H1 (cell line): Measurements from ENCODE around the gene PIK3R1. TPM values are rescaled to one million over a fixed set of nuclear protein-coding genes. Genes with fewer than 3 reads are reported as not detected.

Experiments
- CTCF ChIA-PET: fragments of 300-600 bp; sonication (Branson Sonifier 250); formaldehyde crosslinking; loops from one replicate; lab custom pipeline; 2021; ENCODE audit not compliant: partially characterized antibody; lab: Charles Lee
- POLR2A ChIA-PET: fragments of 300-600 bp; sonication (Branson Sonifier 250); formaldehyde crosslinking; loops from one replicate; lab custom pipeline; 2021; ENCODE audit warnings: inconsistent platforms; ENCODE audit not compliant: partially characterized antibody; lab: Charles Lee
- DNase-seq, 2 experiments: peaks; one replicate each; pipeline versions ENCODE4 v3.0.0 to v3.0.0-alpha.2; 2010 to 2022; ENCODE audit warnings: low spot score in 2 of 2, low read depth in 1 of 2, mixed read lengths in 1 of 2
- FAIRE-seq: peaks from 2 replicates; lab custom pipeline; 2011; peaks lifted over from hg19 to GRCh38; lab: Jason Lieb, UNC
- H2AFZ ChIP-seq: 2 replicates; pipeline ENCODE4 v1.8.1; 2012; ENCODE audit warnings: low read length, inconsistent platforms
- H2AK5ac ChIP-seq: 2 replicates; pipeline ENCODE4 v1.6.1; 2013; ENCODE audit warnings: low read depth, low read length
- H2BK120ac ChIP-seq: replicated peaks from 2 replicates; pipeline ENCODE3; 2013; ENCODE audit warnings: low read depth, low read length, inconsistent platforms
- H2BK12ac ChIP-seq: 2 replicates; pipeline ENCODE4 v1.6.1; 2013; ENCODE audit warnings: low read depth, low read length
- H2BK15ac ChIP-seq: 2 replicates; pipeline ENCODE4 v1.6.1; 2013; ENCODE audit warnings: low read length
- H2BK20ac ChIP-seq: 2 replicates; pipeline ENCODE4 v1.6.1; 2013; ENCODE audit warnings: low read length
- H2BK5ac ChIP-seq: 2 replicates; pipeline ENCODE4 v1.6.1; 2013; ENCODE audit warnings: low read depth, low read length
- H3K14ac ChIP-seq: 2 replicates; pipeline ENCODE4 v1.6.1; 2013; ENCODE audit warnings: inconsistent platforms; ENCODE audit not compliant: insufficient read length
- H3K18ac ChIP-seq: 2 replicates; pipeline ENCODE4 v1.6.1; 2013; ENCODE audit warnings: low read length; ENCODE audit errors: extremely low read depth
- H3K23ac ChIP-seq: 2 replicates; pipeline ENCODE4 v1.6.1; 2013; ENCODE audit warnings: inconsistent platforms; ENCODE audit not compliant: insufficient read length
- H3K23me2 ChIP-seq: 2 replicates; pipeline ENCODE4 v1.6.1; 2013; ENCODE audit warnings: low read depth, low read length
- H3K27ac ChIP-seq: 2 replicates; pipeline ENCODE4 v1.6.1; 2011; ENCODE audit warnings: low read depth, low read length, inconsistent platforms
- H3K27me3 ChIP-seq, 4 experiments: replicated peaks in 1 of 4; 1 replicate in 1 of 4; 2 replicates in 3 of 4; pipeline versions ENCODE4 v1.6.1 to v1.8.1; 2011 to 2013; ENCODE audit warnings: low read length in 3 of 4, mild to moderate bottlenecking in 3 of 4, inconsistent platforms in 2 of 4, mixed read lengths in 2 of 4, moderate library complexity in 1 of 4; ENCODE audit not compliant: control insufficient read depth in 3 of 4, insufficient read depth in 3 of 4; ENCODE audit errors: extremely low read depth in 1 of 4
- H3K36me3 ChIP-seq, 4 experiments: 2 replicates each; pipeline versions ENCODE4 v1.6.1 to v1.8.1; 2011 to 2013; ENCODE audit warnings: mild to moderate bottlenecking in 4 of 4, low read length in 3 of 4, moderate library complexity in 2 of 4, control low read depth in 1 of 4, inconsistent platforms in 1 of 4; ENCODE audit not compliant: insufficient read depth in 4 of 4, control insufficient read depth in 2 of 4
- H3K4ac ChIP-seq: replicated peaks from 2 replicates; pipeline ENCODE3; 2013; ENCODE audit warnings: low read length, low read depth, mixed read lengths, inconsistent platforms; ENCODE audit not compliant: insufficient read length
- H3K4me1 ChIP-seq, 4 experiments: replicated peaks in 1 of 4; 1 replicate in 1 of 4; 2 replicates in 3 of 4; pipeline versions ENCODE4 v1.6.1 to v1.8.1; 2011 to 2013; ENCODE audit warnings: low read length in 3 of 4, inconsistent platforms in 2 of 4, mixed read lengths in 1 of 4; ENCODE audit not compliant: insufficient read depth in 4 of 4, control insufficient read depth in 3 of 4
- H3K4me2 ChIP-seq, 2 experiments: 2 replicates each; pipeline versions ENCODE4 v1.6.1 to v1.8.1; 2011 to 2013; ENCODE audit warnings: low read depth in 2 of 2, low read length in 2 of 2, control low read depth in 1 of 2, inconsistent platforms in 1 of 2, mild to moderate bottlenecking in 1 of 2; ENCODE audit not compliant: insufficient read depth in 1 of 2
- H3K4me3 ChIP-seq, 4 experiments: fragments of 200-600, 300-600 bp in 1 of 4; sonication (generic), shearing (Covaris generic), sonication (Bioruptor Twin) in 1 of 4; 2 replicates each; pipeline versions ENCODE4 v1.5.1 to v1.8.1; 2011 to 2016; ENCODE audit warnings: low read length in 4 of 4, low read depth in 3 of 4, control low read depth in 2 of 4, inconsistent platforms in 2 of 4, mild to moderate bottlenecking in 2 of 4, mixed read lengths in 1 of 4, moderate library complexity in 1 of 4; ENCODE audit not compliant: insufficient read depth in 2 of 4; ENCODE audit errors: extremely low read depth in 1 of 4
- H3K56ac ChIP-seq: replicated peaks from 2 replicates; pipeline ENCODE3; 2013; ENCODE audit warnings: low read depth, mild to moderate bottlenecking, mixed read lengths, low read length, inconsistent platforms; ENCODE audit not compliant: insufficient read length
- H3K79me1 ChIP-seq: 2 replicates; pipeline ENCODE4 v1.6.1; 2013; ENCODE audit warnings: low read depth, low read length, control low read depth
- H3K79me2 ChIP-seq, 2 experiments: 2 replicates each; pipeline versions ENCODE4 v1.6.1 to v1.8.1; 2012 to 2013; ENCODE audit warnings: low read length in 2 of 2, mild to moderate bottlenecking in 2 of 2, inconsistent platforms in 1 of 2; ENCODE audit not compliant: insufficient read depth in 2 of 2, control insufficient read depth in 1 of 2
- H3K9ac ChIP-seq, 4 experiments: replicated peaks in 1 of 4; 1 replicate in 1 of 4; 2 replicates in 3 of 4; pipeline versions ENCODE4 v1.6.1 to v1.8.1; 2011 to 2013; ENCODE audit warnings: low read depth in 3 of 4, low read length in 3 of 4, control low read depth in 2 of 4, mild to moderate bottlenecking in 2 of 4, moderate library complexity in 2 of 4, inconsistent platforms in 1 of 4; ENCODE audit errors: extremely low read depth in 1 of 4
- H3K9me3 ChIP-seq, 2 experiments: 2 replicates each; pipeline versions ENCODE4 v1.6.1 to v1.8.1; 2012 to 2013; ENCODE audit warnings: mild to moderate bottlenecking in 2 of 2, moderate library complexity in 2 of 2, control low read depth in 1 of 2, inconsistent platforms in 1 of 2, low read depth in 1 of 2, low read length in 1 of 2, mixed read lengths in 1 of 2; ENCODE audit not compliant: insufficient read depth in 2 of 2
- H4K20me1 ChIP-seq, 2 experiments: replicated peaks in 1 of 2; 2 replicates each; pipeline versions ENCODE3 to v1.8.1; 2011 to 2013; ENCODE audit warnings: inconsistent platforms in 2 of 2, low read length in 2 of 2, mild to moderate bottlenecking in 1 of 2; ENCODE audit not compliant: insufficient read depth in 2 of 2, control insufficient read depth in 1 of 2
- H4K5ac ChIP-seq: 2 replicates; pipeline ENCODE4 v1.6.1; 2013; ENCODE audit warnings: low read length, low read depth, mixed read lengths, inconsistent platforms; ENCODE audit not compliant: insufficient read length
- H4K8ac ChIP-seq: 2 replicates; pipeline ENCODE4 v1.8.0; 2013; ENCODE audit warnings: mild to moderate bottlenecking, moderate library complexity, low read length, inconsistent platforms; ENCODE audit not compliant: insufficient read depth; ENCODE audit errors: extremely low read depth
- H4K91ac ChIP-seq: replicated peaks from 2 replicates; pipeline ENCODE3; 2013; ENCODE audit warnings: low read length, mixed read lengths, inconsistent platforms; ENCODE audit not compliant: insufficient read length
- CBX8 ChIP-seq: fragments of 300-800, 300-1000 bp; sonication (generic); IDR thresholded peaks from 2 replicates; pipeline ENCODE4 v1.7.1; 2016; ENCODE audit warnings: low read depth, low read length, borderline replicate concordance
- CHD2 ChIP-seq: IDR thresholded peaks from 2 replicates; pipeline ENCODE4 v1.6.1; 2012; ENCODE audit warnings: low read length, improper control_type of control experiment
- CTCF ChIP-seq, 3 experiments: IDR thresholded peaks; 1 replicate in 2 of 3; 2 replicates in 1 of 3; pipeline versions ENCODE4 v1.5.1 to v1.6.1; 2011; ENCODE audit warnings: low read length in 3 of 3, mild to moderate bottlenecking in 3 of 3, inconsistent platforms in 2 of 3, low read depth in 1 of 3, moderate library complexity in 1 of 3; ENCODE audit not compliant: insufficient read depth in 1 of 3; ENCODE audit errors: control extremely low read depth in 1 of 3
- JUND ChIP-seq: IDR thresholded peaks from 2 replicates; pipeline ENCODE4 v1.6.1; 2011; ENCODE audit warnings: mild to moderate bottlenecking, improper control_type of control experiment, low read length
- RAD21 ChIP-seq, 2 experiments: IDR thresholded peaks in 1 of 2; conservative IDR thresholded peaks in 1 of 2; 2 replicates each; pipeline ENCODE4 v1.6.1; 2011; ENCODE audit warnings: low read depth in 2 of 2, low read length in 2 of 2, improper control_type of control experiment in 1 of 2, inconsistent platforms in 1 of 2, mild to moderate bottlenecking in 1 of 2, moderate library complexity in 1 of 2
- YY1 ChIP-seq: IDR thresholded peaks from 2 replicates; pipeline ENCODE4 v1.6.1; 2011; ENCODE audit warnings: low read depth, mild to moderate bottlenecking, low read length
- WGBS, 2 experiments: shearing (Covaris generic) in 1 of 2; methylation state at CpG; one replicate each; pipeline versions ENCODE4 v1.1.6 to v1.1.7; 2013 to 2015; ENCODE audit warnings: low lambda C conversion rate in 2 of 2, mixed read lengths in 2 of 2, inconsistent platforms in 1 of 2, low coverage in 1 of 2, missing lambda C conversion rate in 1 of 2; ENCODE audit not compliant: insufficient replicate concordance in 2 of 2, insufficient coverage in 1 of 2, insufficient read length in 1 of 2; ENCODE audit errors: extremely low coverage in 1 of 2, missing lambda C conversion rate in 1 of 2; 5-methylcytosine and 5-hydroxymethylcytosine counted together
- polyA plus RNA-seq, 7 experiments: library from polyadenylated mRNA; depleted of rRNA in 3 of 7; stranded (reverse) in 5 of 7; unstranded in 2 of 7; fragments of >200 nt in 5 of 7; fragments of 200-250 nt in 2 of 7; gene quantifications; 1 replicate in 5 of 7; 2 replicates in 1 of 7; 4 replicates in 1 of 7; pipeline versions ENCODE4 v1.2.1 to v1.2.3, GENCODE V29; 2011 to 2013; ENCODE audit warnings: missing spikeins in 2 of 7, mixed read lengths in 2 of 7
- total RNA-seq: library from RNA; stranded (reverse); fragmentation: NEBNext Ultra II Directional; extraction: Animal tissue kit (Norgen Biotek cat#: 25700); gene quantifications from 2 replicates; pipeline ENCODE4 v1.2.1, GENCODE V29; 2021

The PIK3R1 gene
- total and polyA plus RNA-seq, 2 of the 8 experiments (the other 6 are each of a cell fraction or from before 2014, with no cell fraction given) = 2.3 to 13.7 TPM

DNA sequence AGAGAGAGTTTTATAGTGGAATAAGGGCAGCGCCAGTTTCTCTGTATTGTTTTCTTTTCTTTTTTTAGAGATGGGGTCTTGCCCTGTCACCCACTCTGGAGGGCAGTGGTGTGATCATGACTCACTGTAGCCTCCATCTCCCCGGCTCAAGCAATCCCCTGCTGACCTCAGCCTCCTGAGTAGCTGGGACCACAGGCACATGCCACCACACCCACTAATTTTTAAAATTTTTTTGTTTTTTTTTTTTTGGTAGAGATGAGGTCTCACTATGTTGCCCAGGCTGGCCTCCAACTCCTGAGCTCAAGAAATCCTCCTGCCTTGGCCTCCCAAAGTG is 119.0 kb downstream of the PIK3R1 start:
- no peaks in the 10 kb centered on the region for H3K79me1 ChIP-seq
- H4K20me1 ChIP-seq = no peaks in the 10 kb centered on the region
- H3K18ac ChIP-seq = no peak overlapping the region
- H3K4me1 ChIP-seq = no peaks in the 10 kb centered on the region
- no peak overlapping the region for H2BK5ac ChIP-seq
- H3K27ac ChIP-seq = no peak overlapping the region
- H2AK5ac ChIP-seq = no peak overlapping the region
- WGBS, 2 experiments = 93% methylated on average over 2 of the region's 2 CpGs; no CpG with 5 or more reads in 1 of the 2 experiments
- no peaks in the 10 kb centered on the region for H3K9me3 ChIP-seq
- no peak overlapping the region for H3K56ac ChIP-seq
- no peak overlapping the region for H2BK20ac ChIP-seq
- no peak overlapping the region for H4K5ac ChIP-seq
- no peak for DNase-seq
- H2BK120ac ChIP-seq = no peak overlapping the region
- H3K23ac ChIP-seq = no peak overlapping the region
- no peak overlapping the region for H3K4me2 ChIP-seq
- no peaks in the 10 kb centered on the region for H3K79me2 ChIP-seq
- H4K91ac ChIP-seq = no peak overlapping the region
- H2AFZ ChIP-seq = no peak overlapping the region
- no peak overlapping the region for H4K8ac ChIP-seq
- CTCF ChIA-PET = interaction anchor here (1.0 kb wide), 1 partner anchor 48 kb away, joined by 3 read pairs; no protein-coding TSS in a partner anchor
- no peak overlapping the region for H3K4ac ChIP-seq
- no peaks in the 10 kb centered on the region for H3K36me3 ChIP-seq
- no peaks in the 10 kb centered on the region for H3K27me3 ChIP-seq
- H3K14ac ChIP-seq = no peak overlapping the region
- H3K4me3 ChIP-seq = no peak overlapping the region
- TF ChIP-seq YY1 (no peak), CHD2 (no peak), CTCF (IDR thresholded peaks at IDR 0.05; ENCODE audit: control extremely low read depth in 1 of 3, insufficient read depth in 1 of 3, low read depth in 1 of 3, low read length in 3 of 3) (no peak), RAD21 (IDR thresholded peaks at IDR 0.05 in 1 of 2, conservative IDR thresholded peaks at IDR 0.05 in 1 of 2; ENCODE audit: low read depth in 2 of 2, low read length in 2 of 2) (no peak), JUND (no peak), CBX8 (no peak)
- TF ChIP-seq, all 59 proteins: peak for 0
- H3K23me2 ChIP-seq = no peaks in the 10 kb centered on the region; the same call in 1 of the 2 replicates
- no peak for FAIRE-seq
- H3K9ac ChIP-seq = no peak overlapping the region
- no peak overlapping the region for H2BK15ac ChIP-seq
- no peak overlapping the region for H2BK12ac ChIP-seq
- POLR2A ChIA-PET = no interaction called here
